Epithelial cell of prostate (primary cell): ENCODE results near the gene COL4A3.

Experiments used
- DNase-seq: peaks from one replicate; pipeline ENCODE4 v3.0.0-alpha.2; 2011; ENCODE audit warnings: low read depth, low spot score
- H3K27ac ChIP-seq: fragments of 450-650 bp; 2 replicates; pipeline ENCODE4 v1.5.1; 2017; ENCODE audit warnings: mild to moderate bottlenecking

COL4A3 gene

GRCh38 chr2:227163998-227164762 lies at the start of gene COL4A3, which contains the start of gene COL4A4:
TSS of gene COL4A3 (plus strand) at chr2:227164624. CDS start at chr2:227164727, 103 bp downstream.
TSS of gene COL4A4 (minus strand) at chr2:227164205. CDS start at chr2:227147483, 16,722 bp downstream.
- H3K27ac ChIP-seq, result no peak within 1 kb of the TSS
- DNase-seq, result no peak

- H3K27ac ChIP-seq, result no peak overlapping the region
Measured at GRCh38 chr2:227115761-227116160, 48.7 kb upstream of the COL4A3 start.

GRCh38 chr2:227117027-227117426 lies 47.4 kb upstream of the COL4A3 start:
- H3K27ac ChIP-seq, result no peak overlapping the region
- no peak for DNase-seq

More at GRCh38 chr2:227115761-227116160, 48.7 kb upstream of the COL4A3 start:
- DNase-seq, result no peak

- H3K27ac ChIP-seq, result no peak overlapping the region
- DNase-seq, result no peak
Measured at GRCh38 chr2:227117852-227118251, 46.6 kb upstream of the COL4A3 start.

GRCh38 chr2:227118353-227118752 lies 46.1 kb upstream of the COL4A3 start:
- H3K27ac ChIP-seq, result no peak overlapping the region
- no peak for DNase-seq

GRCh38 chr2:227123697-227124096 lies 40.7 kb upstream of the COL4A3 start:
- no peak overlapping the region for H3K27ac ChIP-seq
- DNase-seq, result no peak

- DNase-seq, result no peak
- H3K27ac ChIP-seq, result no peak overlapping the region
Measured at GRCh38 chr2:227124811-227125210, 39.6 kb upstream of the COL4A3 start.

- DNase-seq, result no peak
- H3K27ac ChIP-seq, result no peak overlapping the region
Measured at GRCh38 chr2:227125506-227125905, 38.9 kb upstream of the COL4A3 start.

GRCh38 chr2:227127201-227127600 lies 37.2 kb upstream of the COL4A3 start:
- DNase-seq, result no peak
- no peak overlapping the region for H3K27ac ChIP-seq

- no peak for DNase-seq
Measured at GRCh38 chr2:227130636-227131035, 33.8 kb upstream of the COL4A3 start.

GRCh38 chr2:227132986-227133385 lies 31.4 kb upstream of the COL4A3 start:
- DNase-seq, result no peak
- H3K27ac ChIP-seq, result no peak overlapping the region

More at GRCh38 chr2:227130636-227131035, 33.8 kb upstream of the COL4A3 start:
- H3K27ac ChIP-seq, result no peak overlapping the region

GRCh38 chr2:227134591-227134990 lies 29.8 kb upstream of the COL4A3 start:
- DNase-seq, result no peak
- no peak overlapping the region for H3K27ac ChIP-seq

GRCh38 chr2:227141301-227141700 lies 23.1 kb upstream of the COL4A3 start:
- no peak for DNase-seq
- H3K27ac ChIP-seq, result no peak overlapping the region

GRCh38 chr2:227143895-227144294 lies 20.5 kb upstream of the COL4A3 start:
- no peak overlapping the region for H3K27ac ChIP-seq
- DNase-seq, result no peak

- no peak overlapping the region for H3K27ac ChIP-seq
- DNase-seq, result no peak
Measured at GRCh38 chr2:227146456-227146855, 18.0 kb upstream of the COL4A3 start.

- no peak for DNase-seq
- H3K27ac ChIP-seq, result no peak overlapping the region
Measured at GRCh38 chr2:227147023-227147422, 17.4 kb upstream of the COL4A3 start.

GRCh38 chr2:227148106-227148505 lies 16.3 kb upstream of the COL4A3 start:
- no peak overlapping the region for H3K27ac ChIP-seq
- no peak for DNase-seq

- no peak overlapping the region for H3K27ac ChIP-seq
- DNase-seq, result no peak
Measured at GRCh38 chr2:227150222-227150936, 14.0 kb upstream of the COL4A3 start.

- H3K27ac ChIP-seq, result no peak overlapping the region
- DNase-seq, result no peak
Measured at GRCh38 chr2:227152093-227152766, 12.2 kb upstream of the COL4A3 start.

- DNase-seq, result no peak
- no peak overlapping the region for H3K27ac ChIP-seq
Measured at GRCh38 chr2:227153307-227153706, 11.1 kb upstream of the COL4A3 start.
